PFSK-1 (cell line): Measurements from ENCODE around the gene COPA.

Source experiments
- FOXP2 ChIP-seq: optimal IDR thresholded peaks from 2 replicates; pipeline ENCODE3; 2011; ENCODE audit warnings: borderline replicate concordance, control low read depth, inconsistent platforms; ENCODE audit not compliant: insufficient read depth; ENCODE audit errors: extremely low read length, extremely low read depth
- POLR2AphosphoS5 ChIP-seq: IDR thresholded peaks from 2 replicates; pipeline ENCODE4 v1.6.1; 2012; ENCODE audit warnings: low read depth, mild to moderate bottlenecking, control low read depth, low read length, moderate library complexity
- SIN3A ChIP-seq: IDR thresholded peaks from 2 replicates; pipeline ENCODE4 v1.6.1; 2012; ENCODE audit warnings: mild to moderate bottlenecking, low read length, moderate library complexity, borderline replicate concordance; ENCODE audit not compliant: insufficient read depth
- TAF1 ChIP-seq: IDR thresholded peaks from 2 replicates; pipeline ENCODE4 v1.6.1; 2012; ENCODE audit warnings: low read length, control low read depth, borderline replicate concordance; ENCODE audit not compliant: insufficient read depth
- TF ChIP-seq, protein P1 (sequence below), 2 experiments: IDR thresholded peaks; 2 replicates each; pipeline versions ENCODE4 v1.6.1 to v1.8.0; 2011 to 2012; ENCODE audit warnings: low read depth in 2 of 2, low read length in 2 of 2, control low read depth in 1 of 2, inconsistent platforms in 1 of 2, mild to moderate bottlenecking in 1 of 2, moderate library complexity in 1 of 2; ENCODE audit not compliant: insufficient read depth in 1 of 2

COPA gene

DNA sequence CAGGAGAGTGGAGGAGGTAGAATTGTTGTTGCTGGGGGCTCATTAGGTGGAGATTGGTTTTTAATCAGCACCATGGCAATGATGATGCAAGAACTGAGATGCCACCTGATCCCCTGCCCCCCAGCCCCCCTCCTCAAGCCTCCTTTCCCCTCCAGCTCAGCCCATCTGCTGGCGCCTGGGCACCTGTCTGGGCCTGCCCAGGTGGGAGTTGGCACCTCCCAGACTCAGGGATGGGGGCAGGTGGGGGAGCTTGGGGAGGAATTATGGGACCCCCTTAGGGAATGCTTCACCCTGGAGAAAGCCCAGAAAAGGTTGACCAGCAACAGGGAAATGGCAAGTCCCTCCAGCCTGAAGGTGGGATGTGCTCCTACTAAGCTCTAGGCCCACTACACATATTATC, 22.3 kb upstream of the COPA start:
- no peak for TF ChIP-seq FOXP2
- TF ChIP-seq POLR2AphosphoS5: no peak
- no peak for TF ChIP-seq TAF1
- TF ChIP-seq SIN3A: no peak
- TF ChIP-seq, protein P1, sequence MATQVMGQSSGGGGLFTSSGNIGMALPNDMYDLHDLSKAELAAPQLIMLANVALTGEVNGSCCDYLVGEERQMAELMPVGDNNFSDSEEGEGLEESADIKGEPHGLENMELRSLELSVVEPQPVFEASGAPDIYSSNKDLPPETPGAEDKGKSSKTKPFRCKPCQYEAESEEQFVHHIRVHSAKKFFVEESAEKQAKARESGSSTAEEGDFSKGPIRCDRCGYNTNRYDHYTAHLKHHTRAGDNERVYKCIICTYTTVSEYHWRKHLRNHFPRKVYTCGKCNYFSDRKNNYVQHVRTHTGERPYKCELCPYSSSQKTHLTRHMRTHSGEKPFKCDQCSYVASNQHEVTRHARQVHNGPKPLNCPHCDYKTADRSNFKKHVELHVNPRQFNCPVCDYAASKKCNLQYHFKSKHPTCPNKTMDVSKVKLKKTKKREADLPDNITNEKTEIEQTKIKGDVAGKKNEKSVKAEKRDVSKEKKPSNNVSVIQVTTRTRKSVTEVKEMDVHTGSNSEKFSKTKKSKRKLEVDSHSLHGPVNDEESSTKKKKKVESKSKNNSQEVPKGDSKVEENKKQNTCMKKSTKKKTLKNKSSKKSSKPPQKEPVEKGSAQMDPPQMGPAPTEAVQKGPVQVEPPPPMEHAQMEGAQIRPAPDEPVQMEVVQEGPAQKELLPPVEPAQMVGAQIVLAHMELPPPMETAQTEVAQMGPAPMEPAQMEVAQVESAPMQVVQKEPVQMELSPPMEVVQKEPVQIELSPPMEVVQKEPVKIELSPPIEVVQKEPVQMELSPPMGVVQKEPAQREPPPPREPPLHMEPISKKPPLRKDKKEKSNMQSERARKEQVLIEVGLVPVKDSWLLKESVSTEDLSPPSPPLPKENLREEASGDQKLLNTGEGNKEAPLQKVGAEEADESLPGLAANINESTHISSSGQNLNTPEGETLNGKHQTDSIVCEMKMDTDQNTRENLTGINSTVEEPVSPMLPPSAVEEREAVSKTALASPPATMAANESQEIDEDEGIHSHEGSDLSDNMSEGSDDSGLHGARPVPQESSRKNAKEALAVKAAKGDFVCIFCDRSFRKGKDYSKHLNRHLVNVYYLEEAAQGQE (IDR thresholded peaks at IDR 0.05; ENCODE audit: insufficient read depth in 1 of 2, low read depth in 2 of 2, low read length in 2 of 2): no peak

DNA sequence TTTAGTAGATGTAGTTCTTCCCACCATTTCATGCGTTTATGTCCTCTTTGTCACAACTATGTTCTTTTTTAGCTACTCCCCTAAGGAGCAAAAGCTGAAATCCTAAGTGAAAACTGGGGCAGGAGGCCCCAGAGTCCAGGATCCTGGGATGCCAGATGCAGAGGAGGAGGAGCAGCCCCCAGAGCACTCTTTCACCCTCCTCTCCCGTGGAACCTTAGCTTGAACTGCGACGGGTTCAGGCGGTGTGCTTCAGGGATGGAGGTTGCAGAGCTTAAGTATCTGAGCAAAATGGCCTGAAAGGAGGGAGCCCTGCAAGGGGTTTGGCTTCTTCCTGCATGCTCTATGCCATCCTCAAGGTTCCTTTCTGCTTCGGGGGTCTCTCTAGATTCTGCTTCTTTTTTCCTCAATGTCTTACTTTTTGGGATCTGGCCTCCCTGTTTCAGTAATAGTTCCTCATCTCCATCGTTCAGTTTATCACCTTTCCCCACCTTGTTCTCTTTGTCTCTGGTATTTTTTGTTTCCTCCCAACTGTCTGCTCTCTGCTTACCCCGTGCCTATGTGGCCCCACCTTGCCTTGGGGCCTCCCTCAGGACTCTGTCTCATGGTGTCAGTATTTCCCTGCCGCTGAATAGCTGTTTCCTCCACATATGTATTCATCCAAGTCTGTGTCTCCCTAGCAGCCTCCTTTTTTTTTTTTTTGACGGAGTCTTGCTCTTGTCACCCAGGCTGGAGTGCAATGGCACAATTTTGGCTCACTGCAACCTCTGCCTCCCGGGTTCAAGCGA, 21.1 kb upstream of the COPA start:
- TF ChIP-seq FOXP2 (no peak), SIN3A (no peak), TAF1 (no peak), POLR2AphosphoS5 (no peak)
- TF ChIP-seq, protein P1 (IDR thresholded peaks at IDR 0.05; ENCODE audit: insufficient read depth in 1 of 2, low read depth in 2 of 2, low read length in 2 of 2): no peak

DNA sequence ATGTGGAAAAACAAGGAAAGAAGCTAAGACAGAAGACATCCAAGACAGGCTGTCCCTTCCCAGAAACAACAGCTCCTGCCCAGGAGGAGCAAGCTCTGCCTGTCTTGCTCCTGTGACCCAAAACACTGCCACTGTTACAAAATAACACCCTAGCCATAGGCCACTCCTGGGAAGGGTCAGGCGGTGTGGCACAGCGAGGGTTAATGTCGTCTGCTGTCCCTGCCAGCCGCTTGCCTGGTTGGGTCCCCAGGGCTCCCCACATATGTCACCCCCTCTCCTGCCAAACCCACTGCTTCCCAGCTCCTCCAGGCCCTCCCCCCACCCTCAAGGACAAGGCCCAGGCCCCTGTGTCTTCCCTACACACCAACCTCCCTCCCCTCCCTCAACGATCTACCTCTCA, 20.0 kb upstream of the COPA start:
- TF ChIP-seq SIN3A (no peak), FOXP2 (no peak), POLR2AphosphoS5 (no peak)

DNA sequence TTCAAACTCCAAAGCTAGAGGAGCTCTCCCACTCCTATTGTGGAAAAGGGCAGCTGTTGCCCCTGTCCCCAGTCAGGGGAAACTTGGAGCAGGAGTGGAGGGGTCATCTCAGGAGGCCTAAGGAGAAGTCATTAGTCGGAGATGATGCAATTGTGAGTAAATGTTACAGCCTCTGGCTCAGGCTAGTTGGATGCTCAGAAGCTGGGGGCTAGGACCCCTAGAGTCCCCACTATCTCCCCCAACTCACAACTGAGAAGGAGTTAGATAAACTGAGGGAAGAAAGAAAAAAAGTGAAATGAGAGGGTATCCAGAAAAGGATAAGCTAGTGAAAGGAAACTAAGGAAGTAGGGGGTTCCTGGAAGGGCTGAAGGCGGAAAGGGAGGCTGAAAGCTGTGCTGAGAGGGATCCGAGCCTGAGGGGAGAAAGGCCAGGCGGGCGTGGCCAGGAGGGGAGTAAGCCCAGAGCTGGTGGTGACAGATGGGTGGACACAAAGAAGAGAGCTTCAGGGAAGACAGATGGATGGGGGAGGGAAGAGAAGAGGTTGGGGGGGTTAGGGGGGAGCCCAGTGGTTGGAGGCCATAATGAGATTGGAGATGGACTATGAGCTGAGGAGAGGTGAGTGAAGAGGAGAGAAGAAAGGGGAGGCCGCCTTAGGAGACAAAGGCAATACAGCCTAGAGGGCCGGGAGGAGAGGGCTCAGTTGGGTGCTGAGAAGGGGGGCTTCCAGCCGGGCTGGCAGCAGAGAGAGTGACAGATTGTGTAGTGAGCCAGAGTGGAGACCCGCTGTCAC, 19.3 kb upstream of the COPA start:
- TF ChIP-seq SIN3A: no peak
- no peak for TF ChIP-seq POLR2AphosphoS5
- TF ChIP-seq FOXP2: no peak
- TF ChIP-seq, protein P1 (IDR thresholded peaks at IDR 0.05; ENCODE audit: insufficient read depth in 1 of 2, low read depth in 2 of 2, low read length in 2 of 2): no peak
- no peak for TF ChIP-seq TAF1

DNA sequence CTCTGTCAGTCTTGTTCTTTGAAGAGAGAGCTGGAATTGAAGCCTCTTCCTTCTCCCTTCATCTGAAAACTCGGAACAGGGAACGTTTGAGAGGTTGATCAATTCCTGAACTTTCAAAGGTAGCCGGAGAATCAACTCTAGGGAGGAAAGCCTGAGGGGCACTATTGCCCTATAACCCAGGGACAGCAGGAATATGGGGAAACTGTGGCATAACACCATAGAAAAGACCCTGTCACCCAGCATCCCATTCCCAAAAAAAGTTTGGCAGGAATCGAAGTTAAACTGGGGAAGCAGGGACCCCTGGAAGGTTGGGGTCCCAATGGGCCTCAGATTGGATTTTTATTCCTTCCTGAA, 18.7 kb upstream of the COPA start:
- TF ChIP-seq FOXP2 (no peak), SIN3A (no peak), POLR2AphosphoS5 (no peak), TAF1 (no peak)
- TF ChIP-seq, protein P1 (IDR thresholded peaks at IDR 0.05; ENCODE audit: insufficient read depth in 1 of 2, low read depth in 2 of 2, low read length in 2 of 2): no peak
